ENCODE data around the gene PPP1R36.
"Not testable (repeated sequence)": the region's sequence is repeated elsewhere in the genome, so short reads cannot be mapped to it uniquely, and the experiment has no call there.

GRCh38 chr14:64631222-64631621, 81.5 kb downstream of the PPP1R36 start:
- not testable (repeated sequence) for TF ChIP-seq CTCF, POLR2A, EP300 (IDR thresholded peaks at IDR 0.05)
